Spleen (tissue), 7 donors: ENCODE measurements around the gene P2RX4.
"Not testable (repeated sequence)": the region's sequence is repeated elsewhere in the genome, so short reads cannot be mapped to it uniquely, and the experiment has no call there.

Source experiments
- CTCF ChIP-seq, 11 experiments: fragments of 200-600 bp in 7 of 11; fragments of 450-650 bp in 4 of 11; sonication (generic) in 4 of 11; IDR thresholded peaks in 8 of 11; conservative IDR thresholded peaks in 3 of 11; 1 replicate in 7 of 11; 2 replicates in 4 of 11; pipeline versions ENCODE4 v1.4.0 to v1.8.0; 2016 to 2021; ENCODE audit warnings: antibody characterized with exemption in 11 of 11, inconsistent platforms in 4 of 11, mild to moderate bottlenecking in 1 of 11
- POLR2A ChIP-seq, 3 donors: fragments of 450-650 bp; IDR thresholded peaks; one replicate each; pipeline ENCODE4 v1.5.1; 2017; ENCODE audit warnings: antibody characterized with exemption in 3 of 3, mild to moderate bottlenecking in 1 of 3
- donor health status: DM: no; HTN: no; CAD: no; lungs with moderate emphysema.
- donor health status: DM: no; HTN: no; CAD: no.
- donor health status: DM: no; HTN: no; CAD: no.

- not testable (repeated sequence) for TF ChIP-seq CTCF (IDR thresholded peaks at IDR 0.05 in 8 of 11, conservative IDR thresholded peaks at IDR 0.05 in 3 of 11); POLR2A (IDR thresholded peaks at IDR 0.05)
These were observed 70.6 kb downstream of the P2RX4 start for GRCh38 chr12:121280531-121280930.
